Colonic mucosa (tissue), 4 donors: ENCODE measurements around the gene THSD4. TPM values are rescaled to one million over a fixed set of nuclear protein-coding genes. Genes with fewer than 3 reads are reported as not detected.

Experiments
- DNase-seq: peaks from one replicate; pipeline ENCODE4 v3.0.0-alpha.2; 2020
- H3K27ac ChIP-seq: fragments of 200-600 bp; one replicate; pipeline ENCODE4 v1.8.0; 2021
- H3K27me3 ChIP-seq: fragments of 200-600 bp; one replicate; pipeline ENCODE4 v1.8.0; 2021
- H3K36me3 ChIP-seq: fragments of 200-600 bp; one replicate; pipeline ENCODE4 v1.8.0; 2021
- H3K4me1 ChIP-seq: fragments of 200-600 bp; one replicate; pipeline ENCODE4 v1.8.0; 2021; ENCODE audit warnings: mild to moderate bottlenecking
- H3K4me3 ChIP-seq: fragments of 200-600 bp; one replicate; pipeline ENCODE4 v1.8.0; 2021
- H3K9ac ChIP-seq, 2 donors: one replicate each; pipeline ENCODE4 v1.7.0; 2013; ENCODE audit warnings: control low read depth in 2 of 2, low read depth in 2 of 2, low read length in 2 of 2
- H3K9me3 ChIP-seq: fragments of 200-600 bp; one replicate; pipeline ENCODE4 v1.8.0; 2021
- intact Hi-C: fragments of 100-400 bp; cut with DNase I; formaldehyde crosslinking; loops from one replicate; pipeline ENCODE4 v1.14.1; 2022
- total RNA-seq, 2 donors: library from RNA; stranded (reverse); fragmentation: NEBNext Ultra II Directional in 1 of 2; extraction: Animal tissue kit (Norgen Biotek cat#: 25700) in 1 of 2; gene quantifications; one replicate each; pipeline ENCODE4 v1.2.1, GENCODE V29; 2021
- TF ChIP-seq, protein P1 (sequence below): fragments of 200-600 bp; IDR thresholded peaks from one replicate; pipeline ENCODE4 v1.8.0; 2022; ENCODE audit warnings: antibody characterized with exemption, mild to moderate bottlenecking
- donor health status: healthy.
- donor health status: DM: no; HTN: no; CAD: no.
- donor health status: DM: no; HTN: no; CAD: no.

The THSD4 gene
- total RNA-seq, 2 donors from 2014 or later, result 18.8 to 23.5 TPM

DNA sequence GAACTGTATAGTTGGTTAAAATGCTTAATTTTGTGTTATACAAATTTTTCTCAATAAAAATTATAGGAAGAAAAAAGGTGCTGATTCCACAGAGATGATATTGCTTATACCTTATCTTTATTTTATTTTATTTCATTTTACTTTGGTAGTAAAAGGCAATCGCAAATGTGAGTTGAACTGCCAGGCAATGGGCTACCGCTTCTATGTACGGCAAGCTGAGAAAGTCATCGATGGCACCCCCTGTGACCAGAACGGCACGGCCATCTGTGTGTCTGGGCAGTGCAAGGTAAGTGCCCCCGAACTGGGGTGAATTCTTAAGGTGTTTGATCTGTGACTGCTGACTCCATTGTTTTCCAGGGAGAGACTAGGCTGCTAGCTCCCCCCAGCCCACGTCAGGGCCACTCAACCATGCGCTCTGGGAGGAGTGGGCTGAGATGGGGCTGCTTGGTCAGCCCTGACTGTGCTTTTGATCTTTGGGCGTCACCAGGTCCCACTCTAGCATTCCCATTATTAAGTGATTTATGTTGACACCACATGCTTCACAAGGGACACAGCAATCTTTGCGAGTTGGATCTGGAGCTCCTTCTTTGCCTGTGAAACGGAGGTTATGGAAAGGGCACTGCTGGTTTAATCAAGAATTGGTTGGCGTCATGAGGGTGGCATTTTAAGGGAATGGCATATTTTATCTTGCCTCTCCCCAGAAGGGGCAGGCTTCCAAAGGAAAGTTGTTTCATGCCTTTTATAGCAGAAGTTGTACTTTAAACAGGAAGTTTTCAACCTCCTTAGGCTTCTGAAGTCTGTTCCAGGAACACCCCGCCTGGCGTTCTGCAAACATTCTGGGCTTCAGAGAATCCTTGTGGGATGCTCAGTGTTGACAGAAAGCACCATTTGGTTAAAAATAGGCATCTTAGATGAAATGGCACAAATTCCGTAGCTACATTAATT is 296.5 kb downstream of the THSD4 start:
- H3K27ac ChIP-seq, result peak overlapping the region; percentile 88
- TF ChIP-seq, protein P1, sequence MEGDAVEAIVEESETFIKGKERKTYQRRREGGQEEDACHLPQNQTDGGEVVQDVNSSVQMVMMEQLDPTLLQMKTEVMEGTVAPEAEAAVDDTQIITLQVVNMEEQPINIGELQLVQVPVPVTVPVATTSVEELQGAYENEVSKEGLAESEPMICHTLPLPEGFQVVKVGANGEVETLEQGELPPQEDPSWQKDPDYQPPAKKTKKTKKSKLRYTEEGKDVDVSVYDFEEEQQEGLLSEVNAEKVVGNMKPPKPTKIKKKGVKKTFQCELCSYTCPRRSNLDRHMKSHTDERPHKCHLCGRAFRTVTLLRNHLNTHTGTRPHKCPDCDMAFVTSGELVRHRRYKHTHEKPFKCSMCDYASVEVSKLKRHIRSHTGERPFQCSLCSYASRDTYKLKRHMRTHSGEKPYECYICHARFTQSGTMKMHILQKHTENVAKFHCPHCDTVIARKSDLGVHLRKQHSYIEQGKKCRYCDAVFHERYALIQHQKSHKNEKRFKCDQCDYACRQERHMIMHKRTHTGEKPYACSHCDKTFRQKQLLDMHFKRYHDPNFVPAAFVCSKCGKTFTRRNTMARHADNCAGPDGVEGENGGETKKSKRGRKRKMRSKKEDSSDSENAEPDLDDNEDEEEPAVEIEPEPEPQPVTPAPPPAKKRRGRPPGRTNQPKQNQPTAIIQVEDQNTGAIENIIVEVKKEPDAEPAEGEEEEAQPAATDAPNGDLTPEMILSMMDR, result peak; percentile 26
- H3K9ac ChIP-seq, result peak overlapping the region; percentile 68 to 89
- no peak overlapping the region for H3K4me3 ChIP-seq
- intact Hi-C loops, result no loop called here
- no peaks in the 10 kb centered on the region for H3K36me3 ChIP-seq
- H3K27me3 ChIP-seq, result no peaks in the 10 kb centered on the region
- no peaks in the 10 kb centered on the region for H3K9me3 ChIP-seq
- DNase-seq, result peak; percentile 89
- peaks cover 14% of the 10 kb centered on the region for H3K4me1 ChIP-seq

DNA sequence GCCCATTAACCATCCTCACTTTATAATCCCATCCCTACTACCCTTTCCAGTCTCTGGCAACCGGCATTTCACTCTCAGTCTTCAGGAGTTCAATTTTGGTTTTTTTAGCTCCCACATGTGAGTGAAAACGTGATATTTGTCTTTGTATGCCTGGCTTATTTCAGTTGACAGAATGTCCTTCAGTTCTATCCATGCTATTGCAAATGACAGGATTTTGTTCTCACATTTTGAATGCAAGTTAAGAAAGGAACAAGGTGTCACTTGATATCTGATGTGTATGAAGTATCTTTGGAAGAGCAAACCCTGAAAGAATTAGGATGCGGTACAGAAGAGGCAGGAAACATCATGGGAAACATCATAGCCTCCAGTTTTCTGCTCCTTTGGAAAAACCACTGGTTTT is 298.1 kb downstream of the THSD4 start:
- intact Hi-C loops, result no loop called here
- H3K9me3 ChIP-seq, result no peaks in the 10 kb centered on the region

DNA sequence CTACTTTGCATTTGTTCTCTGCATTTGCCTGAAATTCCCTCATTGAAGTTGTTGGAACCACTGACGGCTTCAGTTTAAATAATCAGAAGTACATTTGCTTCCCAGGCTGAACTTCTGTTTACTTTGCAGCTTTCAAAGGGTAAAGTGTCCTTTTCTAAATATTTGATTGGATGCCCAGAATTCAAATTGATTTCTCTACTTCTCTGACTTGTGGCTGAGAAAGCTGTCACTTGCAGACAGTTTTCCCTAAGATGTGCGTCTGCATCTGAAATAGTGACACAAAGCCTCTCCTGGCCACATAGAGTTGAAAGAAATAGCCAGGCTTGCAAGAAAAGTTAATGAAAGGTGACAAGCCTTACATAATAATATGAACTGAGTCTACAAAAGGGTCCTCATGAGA is 299.6 kb downstream of the THSD4 start:
- TF ChIP-seq, protein P1, result no peak
- H3K36me3 ChIP-seq, result no peaks in the 10 kb centered on the region
- H3K27me3 ChIP-seq, result no peaks in the 10 kb centered on the region
- no peak overlapping the region for H3K9ac ChIP-seq
- no peaks in the 10 kb centered on the region for H3K9me3 ChIP-seq
- no peak overlapping the region for H3K27ac ChIP-seq
- H3K4me1 ChIP-seq, result peaks cover 11% of the 10 kb centered on the region
- H3K4me3 ChIP-seq, result no peak overlapping the region
- DNase-seq, result no peak
- intact Hi-C loops, result no loop called here

More for the DNA sequence above, 298.1 kb downstream of the THSD4 start:
- no peak overlapping the region for H3K27ac ChIP-seq
- TF ChIP-seq, protein P1, result no peak
- no peaks in the 10 kb centered on the region for H3K36me3 ChIP-seq
- H3K9ac ChIP-seq, result no peak overlapping the region
- H3K4me1 ChIP-seq, result peaks cover 14% of the 10 kb centered on the region
- no peak for DNase-seq
- no peak overlapping the region for H3K4me3 ChIP-seq
- H3K27me3 ChIP-seq, result no peaks in the 10 kb centered on the region

DNA sequence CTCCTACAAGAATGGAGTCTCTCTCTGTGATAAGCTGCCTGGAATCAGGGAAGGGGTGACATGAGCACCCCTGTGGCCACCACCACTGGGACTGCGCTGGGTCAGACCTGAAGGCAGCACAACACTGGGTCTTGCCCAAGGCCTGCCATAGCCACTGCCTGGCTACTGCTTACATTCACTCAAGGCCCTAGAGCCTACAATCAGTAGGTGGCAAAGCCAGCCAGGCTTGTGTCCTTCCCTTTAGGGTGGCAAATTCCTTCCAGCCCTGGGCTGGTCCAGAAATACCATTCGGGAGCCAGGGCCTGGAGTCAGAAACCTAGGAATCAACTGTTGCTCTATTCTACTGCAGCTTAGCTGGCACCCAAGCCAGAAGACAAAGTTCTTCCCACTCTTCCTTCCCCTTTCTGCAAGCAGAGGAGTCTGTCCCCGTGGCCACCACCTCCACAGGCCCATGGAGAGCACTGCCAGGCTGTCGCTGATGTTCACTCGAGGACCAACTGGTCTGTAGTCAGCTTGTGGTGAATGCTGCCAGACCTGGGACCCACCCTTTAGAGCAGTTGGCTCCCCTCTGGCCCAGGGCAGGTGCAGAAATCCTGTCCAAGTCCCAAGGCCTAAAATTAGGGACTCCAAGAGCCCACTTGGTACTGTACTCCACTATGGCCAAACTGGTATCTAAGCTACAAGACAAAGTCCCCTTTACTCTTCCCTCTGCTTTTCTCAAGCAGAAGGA is 307.4 kb downstream of the THSD4 start:
- Histone ChIP-seq H3K36me3 (no peaks in the 10 kb centered on the region), H3K27ac (no peak overlapping the region), H3K9me3 (no peaks in the 10 kb centered on the region), H3K9ac (no peak overlapping the region), H3K4me1 (no peaks in the 10 kb centered on the region), H3K4me3 (no peak overlapping the region), H3K27me3 (no peaks in the 10 kb centered on the region)
- TF ChIP-seq, protein P1, result no peak
- no peak for DNase-seq
- intact Hi-C loops, result no loop called here

DNA sequence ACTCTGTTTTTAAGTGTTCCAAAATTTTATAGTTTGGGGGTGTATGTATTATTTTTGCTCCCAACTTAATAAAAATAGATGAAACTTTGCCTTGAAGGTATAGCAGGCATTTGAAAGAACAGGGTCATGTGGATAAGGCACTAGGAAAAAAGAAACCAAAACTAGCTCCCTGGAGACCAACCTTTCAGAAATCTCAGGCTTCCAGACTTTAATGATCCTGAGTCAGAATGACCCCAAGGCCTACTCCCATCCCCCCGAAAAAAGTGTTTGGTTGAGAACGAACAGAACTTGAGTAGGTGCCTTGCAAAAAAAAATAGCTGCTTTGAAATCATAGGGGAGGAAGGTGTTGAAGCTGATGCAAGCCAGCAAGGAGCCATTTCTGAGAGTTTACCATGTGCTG is 309.5 kb downstream of the THSD4 start:
- H3K36me3 ChIP-seq, result no peaks in the 10 kb centered on the region
- no peak overlapping the region for H3K27ac ChIP-seq
- no peaks in the 10 kb centered on the region for H3K4me1 ChIP-seq
- TF ChIP-seq, protein P1, result no peak
- intact Hi-C loops, result no loop called here
- no peak overlapping the region for H3K4me3 ChIP-seq
- no peaks in the 10 kb centered on the region for H3K27me3 ChIP-seq
- DNase-seq, result no peak
- no peaks in the 10 kb centered on the region for H3K9me3 ChIP-seq
- no peak overlapping the region for H3K9ac ChIP-seq
